Measurements from ENCODE around the gene JAML.

GRCh38 chr11:118233850-118234249 is 9.0 kb upstream of the JAML start:
- TF ChIP-seq CTCF (IDR thresholded peaks at IDR 0.05; ENCODE audit: control extremely low read depth in 1 of 3, insufficient read depth in 1 of 3, low read depth in 1 of 3, low read length in 3 of 3) (no peak), JUND (IDR thresholded peaks at IDR 0.05; ENCODE audit: low read length) (no peak), GABPA (IDR thresholded peaks at IDR 0.05; ENCODE audit: borderline replicate concordance, insufficient read depth, low read length) (no peak), POLR2A (IDR thresholded peaks at IDR 0.05; ENCODE audit: control extremely low read depth in 1 of 2, low read depth in 2 of 2, low read length in 2 of 2) (no peak), NRF1 (IDR thresholded peaks at IDR 0.05; ENCODE audit: low read depth, low read length) (no peak), EP300 (IDR thresholded peaks at IDR 0.05; ENCODE audit: borderline replicate concordance in 1 of 2, low read depth in 2 of 2, low read length in 2 of 2) (no peak), EZH2 (IDR thresholded peaks at IDR 0.05; ENCODE audit: low read depth, low read length, severe bottlenecking) (no peak), RBBP5 (IDR thresholded peaks at IDR 0.05; ENCODE audit: borderline replicate concordance, low read depth, low read length) (no peak), TEAD4 (IDR thresholded peaks at IDR 0.05; ENCODE audit: low read depth, low read length) (no peak)
- TF ChIP-seq, protein P1, sequence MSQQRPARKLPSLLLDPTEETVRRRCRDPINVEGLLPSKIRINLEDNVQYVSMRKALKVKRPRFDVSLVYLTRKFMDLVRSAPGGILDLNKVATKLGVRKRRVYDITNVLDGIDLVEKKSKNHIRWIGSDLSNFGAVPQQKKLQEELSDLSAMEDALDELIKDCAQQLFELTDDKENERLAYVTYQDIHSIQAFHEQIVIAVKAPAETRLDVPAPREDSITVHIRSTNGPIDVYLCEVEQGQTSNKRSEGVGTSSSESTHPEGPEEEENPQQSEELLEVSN (IDR thresholded peaks at IDR 0.05) = no peak

All from H1 (cell line).